HG02759 (cell line): ENCODE data around the gene WIPF1.

ENCODE experiments used
- ATAC-seq: cut with Tn5 transposase; IDR thresholded peaks from one replicate; pipeline ENCODE4 v1.9.1; 2021; ENCODE audit warnings: mild to moderate bottlenecking, moderate library complexity; ENCODE audit not compliant: unreplicated experiment

The WIPF1 gene

DNA sequence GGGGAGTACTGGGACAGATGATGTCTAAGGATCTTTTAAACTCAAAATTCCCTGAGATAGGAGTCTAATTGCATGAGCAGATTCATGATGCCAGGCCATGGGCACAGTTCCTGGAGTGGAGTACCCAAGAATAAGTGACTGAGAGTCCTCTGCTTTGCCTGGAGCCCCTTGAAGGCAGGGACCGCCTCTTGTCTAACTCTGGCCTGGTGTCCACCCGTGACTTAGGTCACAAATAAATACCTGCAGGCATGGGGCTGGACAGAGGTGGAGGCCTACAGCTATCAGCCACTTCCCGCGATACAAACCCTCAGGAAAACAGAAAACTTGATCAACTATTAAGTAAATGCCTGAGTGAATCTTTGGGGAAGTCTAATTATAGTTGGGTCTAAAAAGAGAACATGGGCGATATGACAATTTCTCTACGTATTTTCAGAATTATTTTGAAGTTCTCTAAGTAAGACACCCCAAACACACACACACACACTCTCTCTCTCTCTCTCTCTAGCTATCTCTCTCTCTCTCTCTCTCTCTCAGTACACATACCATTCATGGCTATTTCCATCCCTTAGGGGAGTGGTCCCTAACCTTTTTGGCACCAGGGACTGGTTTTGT, 1.8 kb upstream of the WIPF1 start:
- ATAC-seq, result no peak

DNA sequence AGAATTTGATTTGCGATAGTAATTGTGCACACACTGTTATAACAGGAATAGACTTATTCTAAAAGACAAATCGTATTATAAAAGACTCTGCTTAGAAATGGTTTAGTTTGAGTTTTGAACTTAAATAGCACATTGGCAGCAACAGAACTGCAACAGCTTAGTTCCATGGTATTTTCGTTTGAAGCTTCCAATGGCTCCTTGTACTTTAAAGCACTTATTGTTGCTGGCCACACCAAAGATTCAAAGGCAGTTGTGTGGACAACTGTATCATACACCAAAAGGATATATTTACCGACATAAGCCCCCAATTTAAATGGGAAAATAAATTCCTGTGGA, 627 bp downstream of the WIPF1 start:
- no peak for ATAC-seq

DNA sequence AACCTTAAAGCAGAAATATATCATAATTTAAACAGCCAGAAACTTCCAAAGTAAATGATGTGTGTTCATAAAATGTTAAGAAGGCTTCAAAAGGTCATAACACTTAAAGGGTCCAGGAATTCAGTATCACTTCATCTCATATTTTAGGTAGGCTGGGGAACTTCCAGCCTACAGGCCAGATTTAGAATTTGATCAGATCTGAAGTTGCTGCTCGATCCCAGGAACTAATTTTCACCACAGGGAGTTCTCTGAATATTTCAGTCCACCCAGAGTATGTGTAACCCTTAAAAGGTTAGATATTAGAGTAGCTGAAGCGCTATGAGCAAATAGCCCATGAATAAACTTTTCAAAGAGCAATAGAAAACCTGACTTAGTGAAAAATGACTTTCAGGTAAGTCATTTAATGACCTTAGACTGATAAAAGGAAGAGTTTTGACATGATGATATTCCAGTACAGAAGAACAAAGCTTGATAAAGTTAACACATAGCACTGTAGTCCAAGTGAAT, 1.7 kb downstream of the WIPF1 start:
- no peak for ATAC-seq

DNA sequence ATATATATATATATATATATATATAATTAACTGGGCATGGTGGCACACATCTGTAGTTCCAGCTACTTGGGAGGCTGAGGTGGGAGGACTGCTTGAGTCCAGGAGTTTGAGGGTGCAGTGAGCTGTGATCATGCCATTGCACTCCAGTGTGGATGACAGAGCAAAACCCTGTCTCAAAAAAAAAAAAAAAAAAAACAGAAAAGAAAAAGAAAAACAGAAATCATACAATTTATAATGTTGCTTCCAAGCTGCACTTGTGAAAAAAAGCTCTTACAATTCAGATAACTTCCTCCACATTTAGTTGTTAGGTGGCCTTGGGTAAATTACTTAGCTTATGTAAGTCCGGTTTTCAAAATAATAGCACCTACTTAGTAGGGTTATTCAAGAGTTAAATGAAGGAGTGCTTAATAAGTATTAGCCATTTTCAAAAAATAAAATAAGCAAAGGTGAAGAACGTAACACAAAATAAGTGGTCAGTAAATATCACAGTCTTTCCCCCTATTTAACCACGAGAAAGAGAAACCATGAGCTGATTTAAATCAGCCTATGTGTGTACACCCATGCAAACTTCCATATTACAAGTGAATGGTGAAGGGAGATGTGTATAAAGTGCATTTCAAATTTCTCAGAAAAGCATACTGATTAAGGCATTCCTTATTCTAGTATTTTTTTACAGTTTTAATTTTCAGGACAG, 2.3 kb downstream of the WIPF1 start:
- ATAC-seq, result no peak

DNA sequence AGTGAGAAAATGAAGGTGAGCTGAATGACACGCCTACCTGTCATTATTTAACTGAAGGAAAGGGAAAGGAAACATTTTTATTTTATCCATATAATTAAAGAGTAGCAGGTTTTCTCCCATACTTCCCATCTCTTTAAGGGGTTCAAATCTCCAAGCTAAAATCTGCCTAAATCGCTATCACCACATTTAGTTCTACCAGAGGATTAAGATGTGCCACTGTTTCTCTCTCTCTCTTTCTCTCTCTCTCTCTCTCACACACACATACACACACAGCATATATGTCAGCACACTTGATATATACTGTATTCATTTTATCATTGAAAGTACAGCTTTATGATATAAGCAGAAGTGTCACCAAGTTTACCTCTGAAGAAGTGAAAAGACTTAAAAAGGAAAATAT, 3.1 kb downstream of the WIPF1 start:
- ATAC-seq, result no peak

DNA sequence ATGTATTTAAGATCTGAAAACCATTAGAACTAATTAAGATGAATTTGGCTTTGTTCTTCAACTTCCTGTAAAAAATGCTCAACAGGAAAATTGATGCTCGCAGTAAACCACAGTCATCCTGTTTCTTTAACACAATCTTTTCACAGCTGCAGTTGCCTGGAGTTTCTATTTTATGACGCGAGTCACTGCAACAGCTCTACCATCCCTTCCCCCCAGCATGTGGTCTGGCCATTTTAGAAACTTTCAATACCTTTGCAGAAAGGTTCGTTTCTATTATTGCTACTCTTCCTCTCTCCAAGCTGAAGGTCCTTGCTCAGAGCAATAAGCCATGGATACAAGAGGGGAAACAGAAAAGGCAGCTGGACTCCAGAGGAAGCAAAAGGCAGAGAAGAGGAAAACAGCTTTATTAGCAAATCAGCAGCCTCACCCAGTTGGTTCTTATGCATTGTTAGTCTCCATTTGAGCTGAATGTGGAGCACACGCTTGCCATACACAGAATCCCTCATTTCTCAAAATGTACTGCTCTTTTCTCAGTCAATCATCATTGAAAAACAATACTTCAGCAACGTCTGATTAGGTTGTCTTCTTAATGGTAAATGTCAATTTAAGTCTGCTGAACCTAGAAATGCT, 3.9 kb downstream of the WIPF1 start:
- ATAC-seq, result peak; percentile 65

DNA sequence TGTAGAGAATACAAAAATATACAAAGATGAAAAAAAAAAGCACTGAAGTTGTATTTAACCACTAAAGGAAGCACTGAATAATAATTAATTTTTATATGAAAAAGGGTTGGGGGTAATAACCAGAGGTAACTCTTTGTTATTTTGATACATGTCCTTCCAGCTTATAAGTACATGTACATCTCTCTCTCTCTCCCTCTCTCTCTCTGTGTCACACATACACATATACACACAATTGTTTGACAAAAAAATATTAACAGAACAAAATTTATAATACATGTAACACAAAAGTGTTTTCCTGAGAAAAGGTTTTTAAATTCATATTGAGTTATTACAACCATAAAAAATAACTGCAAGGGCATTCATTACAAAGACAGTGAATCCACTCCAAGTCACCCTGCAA, 4.6 kb downstream of the WIPF1 start:
- no peak for ATAC-seq

DNA sequence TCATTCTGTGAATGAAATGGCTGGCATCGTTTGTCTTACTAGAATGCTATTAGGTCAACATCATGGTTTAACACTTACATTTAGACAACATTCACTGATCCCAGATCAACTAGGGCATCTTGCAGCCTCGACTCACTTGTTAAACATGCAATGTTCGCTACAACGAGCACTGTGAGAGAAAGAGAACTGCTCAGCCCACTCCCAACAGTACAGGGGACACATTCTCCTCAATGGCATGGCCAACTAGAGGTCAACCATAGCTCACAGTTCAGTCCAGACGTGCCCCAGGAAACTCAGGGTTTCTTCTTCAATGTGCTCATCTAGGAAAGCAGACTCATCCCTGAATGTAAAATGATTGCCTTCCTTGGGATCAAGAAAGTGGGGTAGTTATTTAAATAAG, 5.9 kb downstream of the WIPF1 start:
- no peak for ATAC-seq

DNA sequence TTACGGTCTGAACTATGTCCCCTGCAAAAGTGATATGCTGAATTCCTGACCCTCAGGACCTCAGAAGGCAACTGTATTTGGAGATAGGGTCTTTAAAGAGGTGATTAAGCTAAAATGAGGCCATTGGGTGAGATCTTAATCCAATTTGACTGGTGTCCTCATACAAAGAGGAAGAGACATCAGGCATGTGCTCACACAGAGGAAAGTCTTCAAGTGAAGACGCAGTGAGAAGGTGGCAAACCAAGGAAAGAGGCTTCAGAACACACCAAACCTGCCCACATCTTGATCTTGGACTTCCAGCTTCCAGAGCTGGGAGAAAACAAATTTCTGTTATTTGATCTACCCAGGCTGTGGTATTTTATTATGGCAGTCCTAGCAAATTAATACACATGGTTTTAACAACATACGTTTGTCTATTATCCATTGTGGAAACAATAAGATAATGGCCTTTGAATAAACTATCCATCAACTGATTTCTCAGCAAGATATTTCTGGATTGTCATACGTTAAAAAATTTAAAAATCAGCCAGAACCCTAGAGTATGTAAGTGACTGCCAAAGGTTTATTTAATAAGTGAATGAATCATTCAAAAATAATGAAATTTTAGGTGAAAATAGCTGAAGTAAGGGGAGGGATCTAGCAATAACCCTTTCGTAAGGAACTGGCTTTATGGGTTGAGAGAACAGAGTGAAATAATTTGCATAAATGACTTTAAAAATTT, 6.5 kb downstream of the WIPF1 start:
- ATAC-seq, result no peak

DNA sequence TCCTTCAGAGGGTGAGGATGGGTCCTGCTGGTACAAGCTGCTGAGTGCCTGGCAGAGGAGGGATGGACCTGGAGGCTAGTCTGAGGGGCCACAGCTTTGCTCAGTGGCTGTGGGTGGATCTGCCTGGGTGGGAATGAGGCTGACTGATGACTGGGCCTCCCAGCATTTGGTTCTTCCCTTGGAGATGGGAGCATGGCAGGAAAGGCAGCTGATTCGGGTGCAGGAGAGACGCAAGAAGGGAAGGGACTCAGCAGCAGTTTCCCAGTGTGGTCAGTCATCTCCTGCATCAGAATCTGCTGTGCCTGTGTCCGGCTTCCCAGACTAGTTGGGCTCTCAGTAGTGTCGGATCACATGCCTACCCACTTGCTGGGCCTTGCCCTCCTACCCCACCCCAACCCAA, 7.3 kb downstream of the WIPF1 start:
- ATAC-seq, result no peak

DNA sequence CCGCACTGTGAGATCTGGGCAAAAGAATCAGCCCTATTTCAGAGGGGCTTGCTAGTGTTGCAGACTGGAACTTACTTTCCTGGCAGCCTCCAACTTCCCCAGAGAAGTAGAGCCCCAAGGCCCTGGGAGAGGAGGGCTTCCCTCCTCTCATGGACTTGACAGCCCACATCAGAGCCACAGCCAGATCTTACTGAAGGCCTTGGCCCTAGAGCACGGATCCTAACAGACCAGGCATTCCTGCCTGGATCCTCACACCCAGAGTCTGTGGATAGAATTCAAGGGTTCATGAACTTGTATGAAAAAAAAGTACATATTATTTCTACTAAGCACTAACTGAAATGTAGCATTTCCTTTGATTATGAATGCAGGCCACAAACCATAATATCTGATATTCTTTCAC, 8.3 kb downstream of the WIPF1 start:
- no peak for ATAC-seq

DNA sequence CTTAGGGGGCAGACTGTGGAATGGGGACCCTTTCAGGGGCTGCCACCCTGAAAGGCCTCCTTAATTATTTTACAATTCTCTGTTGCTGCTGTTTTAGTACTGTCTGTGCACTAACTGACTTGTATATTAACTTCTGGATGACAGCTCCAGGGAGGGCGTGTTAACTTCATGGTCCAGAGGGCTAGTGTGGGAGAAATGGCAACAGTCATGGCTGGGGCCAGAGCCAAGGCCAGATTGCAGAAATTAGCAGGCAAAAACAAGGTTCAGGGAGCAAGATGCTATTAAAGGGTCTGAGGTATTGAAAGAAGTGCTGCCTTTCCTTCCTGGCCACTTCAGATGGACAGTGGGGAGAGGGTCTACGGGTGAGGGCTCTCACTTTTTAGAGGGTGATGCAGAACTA, 9.1 kb downstream of the WIPF1 start:
- no peak for ATAC-seq

DNA sequence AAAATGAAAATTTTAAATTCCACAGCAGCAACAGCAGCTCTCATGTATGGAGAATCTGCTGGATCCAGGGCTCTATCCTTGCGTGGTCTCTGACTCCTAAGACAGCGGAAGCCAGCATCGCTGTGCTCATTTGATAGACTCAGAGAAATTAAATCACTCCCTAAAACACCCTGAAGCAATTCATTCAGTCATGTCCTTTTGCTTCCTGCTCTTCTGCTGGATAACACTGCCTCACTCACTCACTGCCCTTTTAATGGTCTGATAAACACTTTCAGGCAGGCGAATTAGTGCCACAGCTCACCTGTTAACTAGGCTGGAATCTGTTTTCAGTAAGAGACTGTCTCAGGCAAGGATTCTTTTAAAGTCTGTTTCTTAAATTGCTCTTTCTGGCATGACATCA, 10.0 kb downstream of the WIPF1 start:
- no peak for ATAC-seq

DNA sequence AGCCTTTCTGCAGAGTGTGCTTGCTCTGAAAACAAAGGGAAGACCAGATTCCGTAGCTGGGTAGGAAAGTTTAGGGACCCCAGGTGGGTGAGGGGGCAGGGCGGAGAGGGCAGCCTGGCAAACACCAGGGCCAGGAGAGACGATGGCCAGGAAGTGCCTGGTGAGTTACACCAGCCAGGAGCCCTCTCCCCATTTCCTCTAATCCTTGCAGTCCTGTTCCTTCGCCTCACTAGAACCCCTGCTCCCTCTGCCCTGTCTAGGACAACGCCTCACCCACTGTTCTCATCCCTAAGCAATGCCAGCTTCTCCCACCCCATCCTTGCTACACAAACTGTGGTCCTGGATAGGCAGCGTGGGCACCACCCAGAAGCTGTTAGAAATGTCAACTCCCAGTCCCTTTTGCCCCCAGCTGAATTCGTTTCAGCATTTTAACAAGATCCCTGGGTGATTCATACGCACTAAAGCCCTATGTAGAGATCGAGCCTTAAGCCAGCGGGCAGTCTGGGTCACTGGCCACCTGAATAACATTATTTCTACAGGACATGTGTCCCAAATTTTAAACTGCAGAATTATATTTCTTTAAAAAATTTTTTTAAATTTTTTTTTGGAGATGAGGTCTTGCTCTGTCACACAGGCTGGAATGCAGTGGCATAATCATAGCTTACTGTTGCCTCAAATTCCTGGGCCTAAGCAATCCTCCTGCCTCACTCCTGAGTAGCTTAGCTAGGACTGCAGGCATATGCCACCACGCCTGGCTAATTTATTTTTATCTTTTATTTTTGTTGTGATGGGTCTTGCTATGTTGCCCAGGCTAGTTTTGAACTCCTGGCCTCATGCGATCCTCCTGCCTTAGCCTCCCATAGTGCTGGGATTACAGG, 10.9 kb downstream of the WIPF1 start:
- no peak for ATAC-seq

DNA sequence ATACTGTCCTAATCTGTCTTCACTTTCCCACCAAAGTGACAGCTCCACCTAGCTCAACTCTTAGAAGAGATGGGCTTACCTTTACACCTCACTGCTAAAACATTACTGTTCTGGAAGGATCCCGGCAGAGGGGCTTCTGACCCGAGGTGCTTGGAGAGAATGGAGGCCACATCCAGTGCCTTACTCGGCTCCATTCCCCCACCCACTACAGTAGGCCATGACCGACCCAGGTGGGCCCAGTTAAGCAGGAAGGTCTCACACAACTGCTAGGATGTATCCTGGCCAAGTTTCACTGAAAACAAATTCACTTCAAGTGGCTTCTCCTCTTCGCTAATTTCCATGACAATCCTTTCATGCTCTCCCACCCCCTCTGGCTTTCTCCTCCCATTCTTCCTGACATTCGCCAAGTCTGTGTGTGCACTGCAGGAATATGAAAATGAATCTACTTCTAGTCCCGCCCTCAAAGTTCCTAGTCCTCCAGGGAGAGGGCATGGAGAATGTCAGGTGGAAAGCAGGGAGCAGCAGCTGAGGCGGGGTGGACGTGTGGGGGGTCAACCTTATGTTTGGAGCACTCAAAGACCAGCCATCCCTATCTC, 11.8 kb downstream of the WIPF1 start:
- no peak for ATAC-seq

DNA sequence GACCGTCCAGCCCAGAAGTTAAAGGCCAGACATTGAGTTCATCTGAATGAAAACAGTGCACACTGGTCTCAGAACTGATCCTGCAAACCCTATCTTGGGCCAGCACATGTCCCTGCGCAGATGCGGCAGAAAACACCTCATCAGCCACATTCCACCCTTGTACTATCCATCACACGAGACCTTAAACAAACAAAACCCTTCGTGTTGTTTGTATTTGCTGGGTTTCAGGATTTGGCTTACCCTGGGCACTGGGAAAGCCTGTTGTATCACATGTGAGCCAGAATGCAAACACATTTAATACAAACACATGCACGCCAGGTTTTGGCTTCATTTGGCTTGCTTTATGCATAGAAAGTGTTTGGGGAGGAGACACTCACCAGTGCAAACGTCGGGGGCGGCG, 12.5 kb downstream of the WIPF1 start:
- no peak for ATAC-seq

DNA sequence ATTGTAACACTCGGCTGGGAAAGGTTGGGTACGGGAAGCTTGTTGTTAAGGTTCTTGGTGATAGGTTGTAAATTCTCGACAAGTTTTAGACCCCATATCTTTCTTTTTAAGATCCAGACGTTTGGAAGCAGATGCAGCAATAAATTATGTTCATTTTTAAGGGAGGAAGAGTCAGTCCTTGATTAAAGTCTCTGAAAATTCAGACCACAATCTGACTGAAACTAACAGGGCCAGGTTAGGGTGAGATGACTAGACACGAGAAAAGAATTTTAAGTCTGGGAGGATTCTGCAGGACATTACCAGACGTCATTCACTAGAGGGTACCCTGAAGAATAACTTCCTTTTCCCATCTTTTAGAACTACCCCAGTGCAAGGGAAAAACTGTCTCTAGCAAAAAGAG, 16.1 kb downstream of the WIPF1 start:
- no peak for ATAC-seq

DNA sequence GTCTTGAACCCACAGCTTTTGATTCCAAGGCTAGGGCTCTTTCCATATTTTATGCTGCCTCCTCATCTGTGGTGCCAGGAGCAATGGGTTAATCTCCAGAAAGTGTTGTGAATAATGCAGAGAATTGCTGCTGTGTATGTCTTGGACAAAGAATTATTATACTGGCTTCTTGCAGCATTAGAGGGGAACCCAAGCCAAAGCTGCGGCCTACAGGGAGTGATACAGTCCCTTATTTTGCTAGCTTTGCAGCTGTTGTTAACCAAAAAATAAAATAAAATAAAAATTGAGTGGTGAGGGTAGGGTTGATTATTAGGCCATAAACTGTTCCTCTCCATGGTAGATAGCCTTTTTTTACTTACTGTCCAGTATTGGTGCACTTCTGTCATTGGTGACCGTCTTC, 16.7 kb downstream of the WIPF1 start:
- ATAC-seq, result no peak

DNA sequence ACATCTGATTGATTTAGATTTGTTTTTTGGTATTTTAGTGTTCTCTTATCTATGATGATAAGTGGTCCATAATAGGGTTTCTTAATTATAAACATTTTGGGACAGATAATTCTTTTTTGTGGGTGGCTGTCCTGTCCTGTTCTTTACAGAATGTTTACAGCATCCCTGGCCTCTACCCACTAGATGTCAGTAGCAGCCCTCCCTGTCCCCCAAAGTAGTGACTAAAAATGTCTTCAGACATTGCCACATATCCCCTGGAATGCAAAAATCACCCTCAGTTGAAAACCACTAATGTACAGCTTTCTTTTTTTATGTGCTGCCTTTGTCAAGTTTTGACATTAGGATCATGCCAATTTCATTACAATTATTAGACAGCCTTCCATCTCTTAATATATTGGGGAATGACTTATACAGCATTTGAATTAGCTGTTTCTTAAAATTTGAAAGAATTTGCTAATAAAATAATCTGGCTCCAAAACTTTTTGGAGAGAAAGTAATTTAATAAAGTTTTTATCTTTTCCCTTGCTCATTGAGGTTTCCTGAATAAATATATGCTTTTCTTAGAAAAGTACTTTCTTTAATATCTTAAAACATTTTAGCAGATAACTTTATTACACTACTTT, 19.5 kb downstream of the WIPF1 start:
- ATAC-seq, result peak; percentile 57
